ENCODE measurements around the gene HOXA10. TPM values are rescaled to one million over a fixed set of nuclear protein-coding genes. Genes with fewer than 3 reads are reported as not detected.

HOXA10 gene
- total RNA-seq, 1 experiment from 2014 or later, result 26.4 TPM

Other genes with a start within 250 kb of the HOXA10 start
- 0.34 TPM in 1 of 2 replicates, not detected in the other for gene HOXA1, start 78.3 kb downstream of the HOXA10 start, total RNA-seq (2014; rRNA removed; shearing (Covaris generic))
- gene HOXA2, start 71.6 kb downstream of the HOXA10 start, total RNA-seq (2014; rRNA removed; shearing (Covaris generic)), result 0.17 TPM in 1 of 2 replicates, not detected in the other
- 2.0 and 3.4 TPM in 2 replicates for gene HOXA4, start 43.6 kb downstream of the HOXA10 start, total RNA-seq (2014; rRNA removed; shearing (Covaris generic))
- gene HOXA5, start 30.6 kb downstream of the HOXA10 start, total RNA-seq (2014; rRNA removed; shearing (Covaris generic)), result 0.98 and 1.9 TPM in 2 replicates
- 0.48 TPM in 1 of 2 replicates, not detected in the other for gene HOXA6, start 26.5 kb downstream of the HOXA10 start, total RNA-seq (2014; rRNA removed; shearing (Covaris generic))
- gene HOXA3, start 21.7 kb downstream of the HOXA10 start, total RNA-seq (2014; rRNA removed; shearing (Covaris generic)), result 0.07 and 0.41 TPM in 2 replicates
- gene HOXA7, start 17.6 kb downstream of the HOXA10 start, total RNA-seq (2014; rRNA removed; shearing (Covaris generic)), result not detected in 2 replicates
- 74.8 and 88.6 TPM in 2 replicates for gene HOXA9, start 8.8 kb downstream of the HOXA10 start, total RNA-seq (2014; rRNA removed; shearing (Covaris generic))
- gene HOXA11, start 10.9 kb upstream of the HOXA10 start, total RNA-seq (2014; rRNA removed; shearing (Covaris generic)), result 1.2 TPM in 2 replicates
- gene HOXA13, start 25.8 kb upstream of the HOXA10 start, total RNA-seq (2014; rRNA removed; shearing (Covaris generic)), result 3.2 and 4.7 TPM in 2 replicates
- gene EVX1, start 68.5 kb upstream of the HOXA10 start, total RNA-seq (2014; rRNA removed; shearing (Covaris generic)), result not detected in 2 replicates

Data from A172 (cell line).